Left forelimb (tissue), 1 donor: ENCODE measurements around the gene TMEM11.
"Not testable (repeated sequence)": the region's sequence is repeated elsewhere in the genome, so short reads cannot be mapped to it uniquely, and the experiment has no call there.

Experiments used
- DNase-seq: peaks from one replicate; pipeline ENCODE4 v3.0.0-alpha.2; 2018; ENCODE audit warnings: low spot score

TMEM11 gene

GRCh38 chr17:21242026-21242697 lies 28.2 kb upstream of the TMEM11 start:
- DNase-seq = no peak

GRCh38 chr17:21241564-21241963 lies 27.6 kb upstream of the TMEM11 start:
- no peak for DNase-seq

- DNase-seq = no peak
Observed at GRCh38 chr17:21240369-21241055, 26.6 kb upstream of the TMEM11 start.

GRCh38 chr17:21239680-21240368 lies 25.9 kb upstream of the TMEM11 start:
- DNase-seq = no peak

- DNase-seq = no peak
Observed at GRCh38 chr17:21235921-21236320, 22.0 kb upstream of the TMEM11 start.

- DNase-seq = no peak
Observed at GRCh38 chr17:21233581-21234347, 19.8 kb upstream of the TMEM11 start.

- DNase-seq = no peak
Observed at GRCh38 chr17:21232033-21232749, 18.2 kb upstream of the TMEM11 start.

- no peak for DNase-seq
Observed at GRCh38 chr17:21231533-21231932, 17.6 kb upstream of the TMEM11 start.

- no peak for DNase-seq
Observed at GRCh38 chr17:21228845-21229244, 14.9 kb upstream of the TMEM11 start.

- DNase-seq = no peak
Observed at GRCh38 chr17:21228111-21228510, 14.2 kb upstream of the TMEM11 start.

- DNase-seq = not testable (repeated sequence)
Observed at GRCh38 chr17:21227277-21227676, 13.3 kb upstream of the TMEM11 start.

GRCh38 chr17:21223086-21223485 lies 9.1 kb upstream of the TMEM11 start:
- DNase-seq = no peak

- no peak for DNase-seq
Observed at GRCh38 chr17:21218831-21219380, 4.9 kb upstream of the TMEM11 start.

- DNase-seq = no peak
Observed at GRCh38 chr17:21218101-21218500, 4.1 kb upstream of the TMEM11 start.

- DNase-seq = no peak
Observed at GRCh38 chr17:21217346-21217745, 3.4 kb upstream of the TMEM11 start.

- no peak for DNase-seq
Observed at GRCh38 chr17:21215935-21216334, 2.0 kb upstream of the TMEM11 start.

- DNase-seq = no peak
Observed at GRCh38 chr17:21214777-21215541, 998 bp upstream of the TMEM11 start.

GRCh38 chr17:21213638-21214014 lies 335 bp downstream of the TMEM11 start:
- DNase-seq = no peak

GRCh38 chr17:21212826-21213637 lies 929 bp downstream of the TMEM11 start:
- DNase-seq = no peak
